ENCODE data around the gene FGF9. TPM values are rescaled to one million over a fixed set of nuclear protein-coding genes. Genes with fewer than 3 reads are reported as not detected.

The FGF9 gene
- total RNA-seq, 1 donor from 2014 or later, result 0.90 TPM

DNA sequence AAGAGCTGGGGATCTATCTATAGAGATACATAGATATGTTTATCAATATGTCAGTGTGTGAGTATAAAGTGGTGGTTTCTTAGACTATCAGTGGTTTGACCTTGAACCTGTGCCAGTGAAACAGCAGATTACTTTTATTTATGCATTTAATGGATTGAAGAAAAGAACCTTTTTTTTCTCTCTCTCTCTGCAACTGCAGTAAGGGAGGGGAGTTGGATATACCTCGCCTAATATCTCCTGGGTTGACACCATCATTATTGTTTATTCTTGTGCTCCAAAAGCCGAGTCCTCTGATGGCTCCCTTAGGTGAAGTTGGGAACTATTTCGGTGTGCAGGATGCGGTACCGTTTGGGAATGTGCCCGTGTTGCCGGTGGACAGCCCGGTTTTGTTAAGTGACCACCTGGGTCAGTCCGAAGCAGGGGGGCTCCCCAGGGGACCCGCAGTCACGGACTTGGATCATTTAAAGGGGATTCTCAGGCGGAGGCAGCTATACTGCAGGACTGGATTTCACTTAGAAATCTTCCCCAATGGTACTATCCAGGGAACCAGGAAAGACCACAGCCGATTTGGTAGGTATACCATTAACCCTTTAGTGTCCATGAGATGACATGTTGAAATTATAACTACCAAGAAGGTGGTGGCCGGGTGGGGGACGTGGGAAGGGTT, 880 bp downstream of the FGF9 start:
- Mint-ChIP-seq H3K27ac (ENCODE audit: unreplicated experiment) (no peak overlapping the region), H3K4me1 (ENCODE audit: unreplicated experiment) (peaks cover 26% of the 10 kb centered on the region), H3K4me3 (ENCODE audit: unreplicated experiment) (peak overlapping the region; percentile 82), H3K36me3 (ENCODE audit: low read depth, unreplicated experiment) (peaks cover 3% of the 10 kb centered on the region), H3K9me3 (ENCODE audit: unreplicated experiment) (no peaks in the 10 kb centered on the region), H3K27me3 (ENCODE audit: unreplicated experiment) (peaks cover 14% of the 10 kb centered on the region)
- TF ChIP-seq, protein P1, sequence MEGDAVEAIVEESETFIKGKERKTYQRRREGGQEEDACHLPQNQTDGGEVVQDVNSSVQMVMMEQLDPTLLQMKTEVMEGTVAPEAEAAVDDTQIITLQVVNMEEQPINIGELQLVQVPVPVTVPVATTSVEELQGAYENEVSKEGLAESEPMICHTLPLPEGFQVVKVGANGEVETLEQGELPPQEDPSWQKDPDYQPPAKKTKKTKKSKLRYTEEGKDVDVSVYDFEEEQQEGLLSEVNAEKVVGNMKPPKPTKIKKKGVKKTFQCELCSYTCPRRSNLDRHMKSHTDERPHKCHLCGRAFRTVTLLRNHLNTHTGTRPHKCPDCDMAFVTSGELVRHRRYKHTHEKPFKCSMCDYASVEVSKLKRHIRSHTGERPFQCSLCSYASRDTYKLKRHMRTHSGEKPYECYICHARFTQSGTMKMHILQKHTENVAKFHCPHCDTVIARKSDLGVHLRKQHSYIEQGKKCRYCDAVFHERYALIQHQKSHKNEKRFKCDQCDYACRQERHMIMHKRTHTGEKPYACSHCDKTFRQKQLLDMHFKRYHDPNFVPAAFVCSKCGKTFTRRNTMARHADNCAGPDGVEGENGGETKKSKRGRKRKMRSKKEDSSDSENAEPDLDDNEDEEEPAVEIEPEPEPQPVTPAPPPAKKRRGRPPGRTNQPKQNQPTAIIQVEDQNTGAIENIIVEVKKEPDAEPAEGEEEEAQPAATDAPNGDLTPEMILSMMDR (IDR thresholded peaks at IDR 0.05; ENCODE audit: unreplicated experiment), result no peak
- no peak for DNase-seq (ENCODE audit: low spot score)

DNA sequence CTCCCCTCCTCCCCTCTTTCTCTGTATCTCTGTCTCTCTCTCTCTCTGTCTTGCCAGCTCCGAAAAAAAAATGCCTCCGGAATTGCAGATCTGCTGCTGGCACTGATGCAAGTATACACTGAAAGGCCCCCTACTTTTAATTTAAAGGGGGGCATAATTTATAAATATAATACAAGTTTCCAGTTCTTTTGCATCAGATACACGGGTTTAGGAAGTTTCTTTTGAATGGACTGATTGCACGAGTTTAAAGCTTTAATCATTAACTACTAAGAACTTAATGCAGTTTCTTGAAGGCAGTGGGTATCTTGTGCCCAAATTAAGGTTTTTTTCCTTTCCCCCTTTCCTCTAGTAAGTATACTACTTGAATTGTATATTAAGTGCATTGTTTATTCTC, 1.4 kb downstream of the FGF9 start:
- no peak overlapping the region for H3K4me3 Mint-ChIP-seq (ENCODE audit: unreplicated experiment)
- H3K4me1 Mint-ChIP-seq (ENCODE audit: unreplicated experiment), result peaks cover 28% of the 10 kb centered on the region
- TF ChIP-seq, protein P1 (IDR thresholded peaks at IDR 0.05; ENCODE audit: unreplicated experiment), result no peak
- no peak for DNase-seq (ENCODE audit: low spot score)
- peaks cover 16% of the 10 kb centered on the region for H3K27me3 Mint-ChIP-seq (ENCODE audit: unreplicated experiment)
- H3K9me3 Mint-ChIP-seq (ENCODE audit: unreplicated experiment), result no peaks in the 10 kb centered on the region
- H3K36me3 Mint-ChIP-seq (ENCODE audit: low read depth, unreplicated experiment), result peaks cover 3% of the 10 kb centered on the region
- no peak overlapping the region for H3K27ac Mint-ChIP-seq (ENCODE audit: unreplicated experiment)

DNA sequence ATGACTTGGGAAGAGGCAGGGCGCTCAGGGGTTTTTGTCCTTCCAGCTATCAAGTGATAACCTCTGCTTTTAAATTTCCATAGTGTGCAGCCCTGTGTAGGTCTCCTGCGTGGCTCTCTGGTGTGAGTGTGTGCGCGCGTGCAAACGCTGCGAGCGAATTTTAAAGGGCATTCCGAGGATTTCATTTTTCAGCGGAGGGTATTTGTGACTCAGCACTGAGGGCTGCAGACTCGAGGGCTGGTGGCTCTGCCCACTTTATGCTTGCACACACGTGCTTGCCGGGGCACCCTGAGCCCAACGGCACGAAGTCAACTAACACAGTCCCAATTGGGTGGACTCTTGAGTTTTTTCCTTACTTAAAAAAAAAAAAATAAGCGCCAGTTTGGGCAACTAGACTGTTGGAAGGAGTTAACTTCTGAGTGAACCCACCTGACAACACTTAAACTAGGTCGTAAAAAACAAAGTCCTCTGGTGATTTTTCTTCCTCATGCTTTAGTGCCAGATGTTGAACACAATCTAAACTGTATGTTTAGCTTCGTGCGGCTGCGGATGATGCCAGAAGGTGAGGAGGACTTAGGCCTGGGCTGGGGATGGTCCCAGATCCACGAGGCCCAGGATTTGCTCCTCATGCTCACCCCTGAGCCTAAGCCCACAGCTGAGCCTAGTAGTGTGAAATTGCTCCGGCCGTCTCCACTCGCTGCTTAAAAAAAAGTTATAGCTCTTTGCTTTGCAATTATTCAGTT, 2.1 kb downstream of the FGF9 start:
- Mint-ChIP-seq H3K27me3 (ENCODE audit: unreplicated experiment) (peaks cover 16% of the 10 kb centered on the region), H3K27ac (ENCODE audit: unreplicated experiment) (no peak overlapping the region), H3K4me1 (ENCODE audit: unreplicated experiment) (peaks cover 30% of the 10 kb centered on the region), H3K4me3 (ENCODE audit: unreplicated experiment) (peak overlapping the region; percentile 82), H3K9me3 (ENCODE audit: unreplicated experiment) (no peaks in the 10 kb centered on the region), H3K36me3 (ENCODE audit: low read depth, unreplicated experiment) (peaks cover 3% of the 10 kb centered on the region)
- DNase-seq (ENCODE audit: low spot score), result no peak
- TF ChIP-seq, protein P1 (IDR thresholded peaks at IDR 0.05; ENCODE audit: unreplicated experiment), result no peak

DNA sequence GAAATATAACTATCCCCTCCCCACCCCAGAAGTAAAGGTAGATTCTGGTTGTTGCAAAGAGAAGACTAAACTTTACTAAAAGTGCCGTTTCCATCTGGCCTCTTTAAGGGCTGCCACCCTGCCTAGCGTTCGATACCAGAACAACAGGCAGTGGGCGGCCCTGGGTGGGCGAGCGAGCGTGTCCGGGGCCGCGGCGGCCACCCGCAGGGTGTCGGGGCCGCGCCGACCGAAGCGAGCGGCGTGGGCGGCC, 2.6 kb downstream of the FGF9 start:
- TF ChIP-seq, protein P1 (IDR thresholded peaks at IDR 0.05; ENCODE audit: unreplicated experiment), result peak; percentile 23
- H3K27ac Mint-ChIP-seq (ENCODE audit: unreplicated experiment), result no peak overlapping the region
- H3K9me3 Mint-ChIP-seq (ENCODE audit: unreplicated experiment), result no peaks in the 10 kb centered on the region
- H3K27me3 Mint-ChIP-seq (ENCODE audit: unreplicated experiment), result peaks cover 15% of the 10 kb centered on the region
- peaks cover 29% of the 10 kb centered on the region for H3K4me1 Mint-ChIP-seq (ENCODE audit: unreplicated experiment)
- peaks cover 3% of the 10 kb centered on the region for H3K36me3 Mint-ChIP-seq (ENCODE audit: low read depth, unreplicated experiment)
- no peak for DNase-seq (ENCODE audit: low spot score)
- H3K4me3 Mint-ChIP-seq (ENCODE audit: unreplicated experiment), result peak overlapping the region; percentile 82

DNA sequence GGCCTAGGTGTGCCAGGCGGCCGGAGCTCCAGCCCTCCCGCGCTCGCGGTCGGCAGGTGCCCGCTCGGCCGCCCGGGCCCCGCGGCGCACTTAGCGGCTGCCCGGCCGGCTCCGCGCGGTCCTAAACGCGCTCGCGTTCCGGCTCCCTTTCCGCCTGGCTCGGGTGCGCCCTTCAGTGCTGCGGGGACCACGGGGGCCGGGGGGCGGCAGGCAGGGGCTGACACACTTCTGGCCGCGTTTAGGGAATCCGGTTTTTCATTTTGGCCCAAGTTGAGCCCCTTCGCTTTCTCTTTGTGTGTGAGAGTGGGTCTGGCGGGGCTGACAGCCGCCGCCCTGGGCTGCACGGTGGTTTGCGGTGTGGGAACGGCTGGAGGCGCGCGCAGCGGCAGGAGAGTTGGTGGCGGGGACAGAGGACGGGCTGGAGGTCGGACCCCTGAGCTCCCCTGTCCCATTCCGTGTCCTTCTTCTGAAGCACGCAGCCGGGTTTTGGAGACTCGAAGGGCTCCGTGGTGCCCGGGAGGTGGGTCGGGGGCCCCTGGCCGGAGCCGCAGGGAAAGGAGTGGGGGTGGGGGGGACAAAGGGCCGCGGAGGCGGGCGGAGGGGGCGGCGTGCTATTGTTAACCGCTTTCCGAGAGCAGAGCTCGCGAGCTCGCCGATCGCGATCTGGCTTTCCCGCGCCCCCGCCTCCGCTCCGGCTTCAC, 3.1 kb downstream of the FGF9 start:
- DNase-seq (ENCODE audit: low spot score), result peak; percentile 58
- no peak overlapping the region for H3K27ac Mint-ChIP-seq (ENCODE audit: unreplicated experiment)
- peaks cover 3% of the 10 kb centered on the region for H3K36me3 Mint-ChIP-seq (ENCODE audit: low read depth, unreplicated experiment)
- H3K27me3 Mint-ChIP-seq (ENCODE audit: unreplicated experiment), result peaks cover 12% of the 10 kb centered on the region
- H3K9me3 Mint-ChIP-seq (ENCODE audit: unreplicated experiment), result no peaks in the 10 kb centered on the region
- TF ChIP-seq, protein P1 (IDR thresholded peaks at IDR 0.05; ENCODE audit: unreplicated experiment), result no peak
- peak overlapping the region; percentile 85 for H3K4me3 Mint-ChIP-seq (ENCODE audit: unreplicated experiment)
- peaks cover 24% of the 10 kb centered on the region for H3K4me1 Mint-ChIP-seq (ENCODE audit: unreplicated experiment)
